Ramos (cell line): ENCODE data around the gene ASTL.
"Not testable (repeated sequence)": the region's sequence is repeated elsewhere in the genome, so short reads cannot be mapped to it uniquely, and the experiment has no call there.

Experiments used
- in situ Hi-C: fragments of 300-500 bp; cut with MboI; formaldehyde crosslinking; loops from one replicate; pipeline ENCODE4 v1.14.3; 2022; ENCODE audit warnings: low sequenced_read_pairs; ENCODE audit not compliant: unreplicated experiment

ASTL gene

GRCh38 chr2:96090196-96090926 lies 47.9 kb downstream of the ASTL start:
- in situ Hi-C loops: no loop called here

- in situ Hi-C loops: no loop called here
These were observed 48.7 kb downstream of the ASTL start for GRCh38 chr2:96089356-96090195.

- in situ Hi-C loops: no loop called here
These were observed 49.7 kb downstream of the ASTL start for GRCh38 chr2:96088340-96089335.

- in situ Hi-C loops: no loop called here
These were observed 51.2 kb downstream of the ASTL start for GRCh38 chr2:96087130-96087529.

- in situ Hi-C loops: no loop called here
These were observed 52.6 kb downstream of the ASTL start for GRCh38 chr2:96085541-96086355.

GRCh38 chr2:96084858-96085518 lies 53.3 kb downstream of the ASTL start:
- in situ Hi-C loops: not testable (repeated sequence)

- in situ Hi-C loops: no loop called here
These were observed 54.1 kb downstream of the ASTL start for GRCh38 chr2:96083989-96084857.

- in situ Hi-C loops: no loop called here
These were observed 55.0 kb downstream of the ASTL start for GRCh38 chr2:96083064-96083939.

- in situ Hi-C loops: no loop called here
These were observed 55.9 kb downstream of the ASTL start for GRCh38 chr2:96082211-96083063.

- in situ Hi-C loops: no loop called here
These were observed 57.3 kb downstream of the ASTL start for GRCh38 chr2:96081042-96081441.

GRCh38 chr2:96075199-96075771 lies 63.0 kb downstream of the ASTL start:
- in situ Hi-C loops: no loop called here

- in situ Hi-C loops: loop anchor here (25.0 kb wide), 1 partner anchor 1588 kb away; the partner anchor contains the start of genes ACTR1B and C2orf92
These were observed 64.1 kb downstream of the ASTL start for GRCh38 chr2:96074156-96074555.

- in situ Hi-C loops: loop anchor here (25.0 kb wide), 1 partner anchor 1589 kb away; the partner anchor contains the start of genes ACTR1B and C2orf92
These were observed 65.0 kb downstream of the ASTL start for GRCh38 chr2:96073170-96073775.
